ENCODE results near the gene LPAR3.

LPAR3 gene

GRCh38 chr1:84855691-84856630, 37.0 kb downstream of the LPAR3 start:
- DNase-seq, result no peak

GRCh38 chr1:84855168-84855567, 37.8 kb downstream of the LPAR3 start:
- no peak for DNase-seq

- no peak for DNase-seq
Measured at GRCh38 chr1:84853741-84854721, 39.0 kb downstream of the LPAR3 start.

GRCh38 chr1:84851839-84852238, 41.2 kb downstream of the LPAR3 start:
- DNase-seq, result no peak

- no peak for DNase-seq
Measured at GRCh38 chr1:84849357-84849975, 43.5 kb downstream of the LPAR3 start.

GRCh38 chr1:84847253-84848250, 45.5 kb downstream of the LPAR3 start:
- peak; percentile 58 to 61 for DNase-seq

GRCh38 chr1:84846387-84846786, 46.6 kb downstream of the LPAR3 start:
- DNase-seq, result no peak

- no peak for DNase-seq
Measured at GRCh38 chr1:84845357-84845756, 47.6 kb downstream of the LPAR3 start.

GRCh38 chr1:84844094-84844493, 48.9 kb downstream of the LPAR3 start:
- DNase-seq, result no peak

- no peak for DNase-seq
Measured at GRCh38 chr1:84842748-84843231, 50.2 kb downstream of the LPAR3 start.

GRCh38 chr1:84841971-84842370, 51.0 kb downstream of the LPAR3 start:
- DNase-seq, result no peak

GRCh38 chr1:84840346-84840745, 52.7 kb downstream of the LPAR3 start:
- no peak for DNase-seq

- DNase-seq, result no peak
Measured at GRCh38 chr1:84839544-84839943, 53.5 kb downstream of the LPAR3 start.

GRCh38 chr1:84836145-84836544, 56.9 kb downstream of the LPAR3 start:
- no peak for DNase-seq

- no peak for DNase-seq
Measured at GRCh38 chr1:84835169-84835568, 57.8 kb downstream of the LPAR3 start.

GRCh38 chr1:84834419-84835064, 58.5 kb downstream of the LPAR3 start:
- no peak for DNase-seq

GRCh38 chr1:84833194-84833593, 59.8 kb downstream of the LPAR3 start:
- DNase-seq, result no peak

GRCh38 chr1:84830136-84830535, 62.9 kb downstream of the LPAR3 start:
- DNase-seq, result peak in 1 of 2 experiments; percentile 4

- no peak for DNase-seq
Measured at GRCh38 chr1:84827976-84828375, 65.0 kb downstream of the LPAR3 start.

- no peak for DNase-seq
Measured at GRCh38 chr1:84827555-84827954, 65.5 kb downstream of the LPAR3 start.

- no peak for DNase-seq
Measured at GRCh38 chr1:84825161-84825560, 67.8 kb downstream of the LPAR3 start.
